Endothelial cell (in vitro differentiated cells): ENCODE data around the gene CMC2. TPM values are rescaled to one million over a fixed set of nuclear protein-coding genes. Genes with fewer than 3 reads are reported as not detected.

Experiments
- DNase-seq: peaks from one replicate; pipeline ENCODE4 v3.0.0; 2021; ENCODE audit warnings: low spot score
- H3K27ac Mint-ChIP-seq: one replicate; pipeline ENCODE4 v1.8.0; 2021; ENCODE audit warnings: mixed read lengths, inconsistent platforms; ENCODE audit not compliant: unreplicated experiment
- H3K27me3 Mint-ChIP-seq: one replicate; pipeline ENCODE4 v1.8.0; 2021; ENCODE audit warnings: mild to moderate bottlenecking, moderate library complexity, mixed read lengths, inconsistent platforms; ENCODE audit not compliant: unreplicated experiment
- H3K36me3 Mint-ChIP-seq: one replicate; pipeline ENCODE4 v1.8.0; 2021; ENCODE audit warnings: mild to moderate bottlenecking, low read depth, mixed read lengths, inconsistent platforms; ENCODE audit not compliant: unreplicated experiment
- H3K4me1 Mint-ChIP-seq: one replicate; pipeline ENCODE4 v1.8.0; 2021; ENCODE audit warnings: mild to moderate bottlenecking, mixed read lengths, inconsistent platforms; ENCODE audit not compliant: unreplicated experiment
- H3K4me3 Mint-ChIP-seq: one replicate; pipeline ENCODE4 v1.8.0; 2021; ENCODE audit warnings: mild to moderate bottlenecking, mixed read lengths, inconsistent platforms; ENCODE audit not compliant: unreplicated experiment
- H3K9me3 Mint-ChIP-seq: one replicate; pipeline ENCODE4 v1.8.0; 2021; ENCODE audit warnings: mixed read lengths, inconsistent platforms; ENCODE audit not compliant: unreplicated experiment
- CTCF ChIP-seq: fragments of 200-600 bp; sonication (generic); IDR thresholded peaks from one replicate; pipeline ENCODE4 v1.5.0; 2021; ENCODE audit warnings: antibody characterized with exemption; ENCODE audit not compliant: unreplicated experiment
- total RNA-seq: library from RNA; stranded (reverse); fragmentation: NEBNext Ultra II Directional; extraction: Animal tissue kit (Norgen Biotek cat#: 25700); gene quantifications from one replicate; pipeline ENCODE4 v1.2.1, GENCODE V29; 2021; ENCODE audit not compliant: unreplicated experiment

The CMC2 gene
- total RNA-seq, 1 donor from 2014 or later, result 51.1 TPM

GRCh38 chr16:80936410-80936809, 70.3 kb downstream of the CMC2 start:
- DNase-seq, result no peak
- H3K27me3 Mint-ChIP-seq, result peaks cover 11% of the 10 kb centered on the region
- H3K36me3 Mint-ChIP-seq, result no peaks in the 10 kb centered on the region

GRCh38 chr16:80935691-80936090, 71.0 kb downstream of the CMC2 start:
- no peak for DNase-seq
- Mint-ChIP-seq H3K27me3 (peaks cover 11% of the 10 kb centered on the region), H3K27ac (no peak overlapping the region), H3K9me3 (no peaks in the 10 kb centered on the region), H3K4me1 (peaks cover 16% of the 10 kb centered on the region), H3K4me3 (no peak overlapping the region), H3K36me3 (no peaks in the 10 kb centered on the region)
- TF ChIP-seq CTCF, result no peak

More at GRCh38 chr16:80936410-80936809, 70.3 kb downstream of the CMC2 start:
- H3K27ac Mint-ChIP-seq, result no peak overlapping the region
- no peak overlapping the region for H3K4me3 Mint-ChIP-seq
- no peak for TF ChIP-seq CTCF
- H3K9me3 Mint-ChIP-seq, result no peaks in the 10 kb centered on the region
- peaks cover 16% of the 10 kb centered on the region for H3K4me1 Mint-ChIP-seq

GRCh38 chr16:80932708-80933095, 74.0 kb downstream of the CMC2 start:
- peaks cover 11% of the 10 kb centered on the region for H3K27me3 Mint-ChIP-seq
- no peak overlapping the region for H3K27ac Mint-ChIP-seq
- TF ChIP-seq CTCF, result no peak
- no peaks in the 10 kb centered on the region for H3K9me3 Mint-ChIP-seq
- H3K36me3 Mint-ChIP-seq, result no peaks in the 10 kb centered on the region
- no peak for DNase-seq
- H3K4me1 Mint-ChIP-seq, result peaks cover 10% of the 10 kb centered on the region
- peak overlapping the region; percentile 82 for H3K4me3 Mint-ChIP-seq

GRCh38 chr16:80931801-80932707, 74.6 kb downstream of the CMC2 start:
- peak; percentile 60 for DNase-seq
- no peaks in the 10 kb centered on the region for H3K36me3 Mint-ChIP-seq
- no peak overlapping the region for H3K27ac Mint-ChIP-seq
- H3K27me3 Mint-ChIP-seq, result peaks cover 13% of the 10 kb centered on the region
- H3K9me3 Mint-ChIP-seq, result no peaks in the 10 kb centered on the region
- no peak for TF ChIP-seq CTCF
- peak overlapping the region; percentile 86 for H3K4me3 Mint-ChIP-seq
- H3K4me1 Mint-ChIP-seq, result peaks cover 10% of the 10 kb centered on the region

GRCh38 chr16:80924372-80924978, 82.2 kb downstream of the CMC2 start:
- peak; percentile 80 for DNase-seq
- Mint-ChIP-seq H3K27ac (no peak overlapping the region), H3K4me3 (no peak overlapping the region), H3K36me3 (no peaks in the 10 kb centered on the region), H3K9me3 (no peaks in the 10 kb centered on the region), H3K4me1 (no peaks in the 10 kb centered on the region), H3K27me3 (peaks cover 2% of the 10 kb centered on the region)
- peak; percentile 62 for TF ChIP-seq CTCF
